ENCODE results near the gene AHCYL1.

The AHCYL1 gene

GRCh38 chr1:110065841-110066240, 81.3 kb downstream of the AHCYL1 start:
- TF ChIP-seq CTCF (IDR thresholded peaks at IDR 0.05; ENCODE audit: extremely low read depth, insufficient read depth, missing control alignments), result no peak
- in situ Hi-C loops (cut with MboI; ENCODE audit: low pct_unique_long_range_greater_than_20kb, low sequenced_read_pairs, unreplicated experiment), result no loop called here
- no peak for DNase-seq (ENCODE audit: low spot score)

GRCh38 chr1:110067479-110067892, 82.9 kb downstream of the AHCYL1 start:
- no peak for DNase-seq (ENCODE audit: low spot score)
- in situ Hi-C loops (cut with MboI; ENCODE audit: low pct_unique_long_range_greater_than_20kb, low sequenced_read_pairs, unreplicated experiment), result no loop called here

GRCh38 chr1:110067893-110068645, 83.5 kb downstream of the AHCYL1 start:
- peak; percentile 47 for DNase-seq (ENCODE audit: low spot score)
- TF ChIP-seq CTCF (IDR thresholded peaks at IDR 0.05; ENCODE audit: extremely low read depth, insufficient read depth, missing control alignments), result no peak
- in situ Hi-C loops (cut with MboI; ENCODE audit: low pct_unique_long_range_greater_than_20kb, low sequenced_read_pairs, unreplicated experiment), result no loop called here

More at GRCh38 chr1:110067479-110067892, 82.9 kb downstream of the AHCYL1 start:
- no peak for TF ChIP-seq CTCF (IDR thresholded peaks at IDR 0.05; ENCODE audit: extremely low read depth, insufficient read depth, missing control alignments)

GRCh38 chr1:110068646-110069403, 84.3 kb downstream of the AHCYL1 start:
- in situ Hi-C loops (cut with MboI; ENCODE audit: low pct_unique_long_range_greater_than_20kb, low sequenced_read_pairs, unreplicated experiment), result no loop called here

GRCh38 chr1:110069404-110070281, 85.1 kb downstream of the AHCYL1 start:
- no peak for TF ChIP-seq CTCF (IDR thresholded peaks at IDR 0.05; ENCODE audit: extremely low read depth, insufficient read depth, missing control alignments)
- in situ Hi-C loops (cut with MboI; ENCODE audit: low pct_unique_long_range_greater_than_20kb, low sequenced_read_pairs, unreplicated experiment), result no loop called here
- DNase-seq (ENCODE audit: low spot score), result peak; percentile 61

More at GRCh38 chr1:110068646-110069403, 84.3 kb downstream of the AHCYL1 start:
- no peak for TF ChIP-seq CTCF (IDR thresholded peaks at IDR 0.05; ENCODE audit: extremely low read depth, insufficient read depth, missing control alignments)
- peak; percentile 60 for DNase-seq (ENCODE audit: low spot score)

- no peak for DNase-seq (ENCODE audit: low spot score)
These were observed 85.7 kb downstream of the AHCYL1 start for GRCh38 chr1:110070282-110070669.

More at GRCh38 chr1:110070282-110070669, 85.7 kb downstream of the AHCYL1 start:
- no peak for TF ChIP-seq CTCF (IDR thresholded peaks at IDR 0.05; ENCODE audit: extremely low read depth, insufficient read depth, missing control alignments)
- in situ Hi-C loops (cut with MboI; ENCODE audit: low pct_unique_long_range_greater_than_20kb, low sequenced_read_pairs, unreplicated experiment), result no loop called here

Data from GM13977 (cell line).